CD14-positive monocyte (primary cell): ENCODE measurements around the gene FKBP7. TPM values are rescaled to one million over a fixed set of nuclear protein-coding genes. Genes with fewer than 3 reads are reported as not detected.

Source experiments
- DNase-seq, 3 donors: peaks; one replicate each; pipeline ENCODE4 v3.0.0-alpha.2; 2011 to 2022
- H2AFZ ChIP-seq: 2 replicates; pipeline ENCODE4 v1.6.0; 2012; ENCODE audit warnings: mild to moderate bottlenecking, low read depth, low read length, inconsistent platforms; ENCODE audit not compliant: insufficient read depth, poor library complexity, severe bottlenecking
- H3K27ac ChIP-seq, 2 donors: 1 replicate in 1 of 2; 2 replicates in 1 of 2; pipeline ENCODE4 v1.5.1; 2012 to 2013; ENCODE audit warnings: low read length in 2 of 2, control low read depth in 1 of 2, inconsistent platforms in 1 of 2, low read depth in 1 of 2, mild to moderate bottlenecking in 1 of 2
- H3K27me3 ChIP-seq, 2 donors: one replicate each; pipeline versions ENCODE4 v1.6.0 to v1.6.1; 2011 to 2013; ENCODE audit warnings: low read length in 2 of 2; ENCODE audit not compliant: control insufficient read depth in 2 of 2, insufficient read depth in 2 of 2
- H3K36me3 ChIP-seq, 2 donors: replicated peaks in 1 of 2; 1 replicate in 1 of 2; 2 replicates in 1 of 2; pipeline versions ENCODE4 v1.5.1 to v1.6.1; 2012 to 2013; ENCODE audit warnings: low read length in 2 of 2, control low read depth in 1 of 2, inconsistent platforms in 1 of 2, mild to moderate bottlenecking in 1 of 2; ENCODE audit not compliant: insufficient read depth in 2 of 2, control insufficient read depth in 1 of 2
- H3K4me1 ChIP-seq, 2 donors: 1 replicate in 1 of 2; 2 replicates in 1 of 2; pipeline versions ENCODE4 v1.5.1 to v1.6.1; 2012 to 2013; ENCODE audit warnings: low read length in 2 of 2, control low read depth in 1 of 2, inconsistent platforms in 1 of 2, mild to moderate bottlenecking in 1 of 2, moderate library complexity in 1 of 2; ENCODE audit not compliant: insufficient read depth in 2 of 2, control insufficient read depth in 1 of 2
- H3K4me2 ChIP-seq: replicated peaks from 2 replicates; pipeline ENCODE3; 2012; ENCODE audit warnings: low read length, moderate library complexity, mild to moderate bottlenecking; ENCODE audit not compliant: poor library complexity, severe bottlenecking; ENCODE audit errors: extremely low read depth
- H3K4me3 ChIP-seq, 3 experiments: fragments of 200-600 bp in 1 of 3; sonication (generic) in 1 of 3; replicated peaks in 1 of 3; 1 replicate in 2 of 3; 2 replicates in 1 of 3; pipeline ENCODE4 v1.5.1; 2011 to 2013; ENCODE audit warnings: low read length in 3 of 3, mild to moderate bottlenecking in 3 of 3, control low read depth in 2 of 3, low read depth in 2 of 3, inconsistent platforms in 1 of 3, moderate library complexity in 1 of 3
- H3K79me2 ChIP-seq: 2 replicates; pipeline ENCODE4 v1.6.0; 2012; ENCODE audit warnings: mild to moderate bottlenecking, control low read depth, inconsistent platforms, low read length, moderate library complexity; ENCODE audit not compliant: insufficient read depth
- H3K9ac ChIP-seq: 2 replicates; pipeline ENCODE4 v1.6.0; 2017; ENCODE audit warnings: low read length, mild to moderate bottlenecking; ENCODE audit not compliant: insufficient read depth, poor library complexity, severe bottlenecking
- H3K9me3 ChIP-seq, 2 donors: replicated peaks in 1 of 2; 1 replicate in 1 of 2; 2 replicates in 1 of 2; pipeline versions ENCODE4 v1.5.1 to v1.6.1; 2012 to 2013; ENCODE audit warnings: low read length in 2 of 2, control low read depth in 1 of 2; ENCODE audit not compliant: control insufficient read depth in 1 of 2, insufficient read depth in 1 of 2
- H4K20me1 ChIP-seq: 2 replicates; pipeline ENCODE4 v1.6.0; 2012; ENCODE audit warnings: mild to moderate bottlenecking, low read length, control low read depth, moderate library complexity; ENCODE audit not compliant: insufficient read depth
- H3K27ac Mint-ChIP-seq, 7 donors: one replicate each; pipeline ENCODE4 v1.8.0; 2020; ENCODE audit warnings: mild to moderate bottlenecking in 7 of 7, mixed read lengths in 7 of 7, moderate library complexity in 6 of 7, inconsistent platforms in 2 of 7
- H3K27me3 Mint-ChIP-seq, 3 donors: one replicate each; pipeline ENCODE4 v1.8.0; 2021 to 2022; ENCODE audit warnings: low read depth in 3 of 3, mild to moderate bottlenecking in 3 of 3, mixed read lengths in 3 of 3, moderate library complexity in 3 of 3, inconsistent platforms in 1 of 3
- H3K36me3 Mint-ChIP-seq, 2 donors: one replicate each; pipeline ENCODE4 v1.8.0; 2020; ENCODE audit warnings: mixed read lengths in 2 of 2, inconsistent platforms in 1 of 2, mild to moderate bottlenecking in 1 of 2
- H3K4me1 Mint-ChIP-seq: one replicate; pipeline ENCODE4 v1.8.0; 2020; ENCODE audit warnings: mild to moderate bottlenecking, mixed read lengths
- H3K4me3 Mint-ChIP-seq, 2 donors: one replicate each; pipeline ENCODE4 v1.8.0; 2020; ENCODE audit warnings: mild to moderate bottlenecking in 2 of 2, mixed read lengths in 2 of 2, moderate library complexity in 1 of 2
- H3K9me3 Mint-ChIP-seq, 7 donors: one replicate each; pipeline ENCODE4 v1.8.0; 2020 to 2022; ENCODE audit warnings: mixed read lengths in 7 of 7, mild to moderate bottlenecking in 6 of 7, moderate library complexity in 6 of 7, inconsistent platforms in 2 of 7
- WGBS: methylation state at CpG from one replicate; pipeline ENCODE4 v1.1.5; 2013; ENCODE audit warnings: missing lambda C conversion rate; ENCODE audit not compliant: insufficient coverage; 5-methylcytosine and 5-hydroxymethylcytosine counted together
- intact Hi-C, 2 donors: fragments of 100-400 bp; cut with micrococcal nuclease; formaldehyde crosslinking; loops; one replicate each; pipeline versions ENCODE4 v1.15.0 to v1.15.1; 2023
- polyA plus RNA-seq, 3 donors: library from polyadenylated mRNA; depleted of rRNA in 1 of 3; unstranded in 2 of 3; stranded (reverse) in 1 of 3; fragments of 300-500 nt in 2 of 3; fragments of >200 nt in 1 of 3; fragmentation: Illumina TruSeq in 2 of 3; gene quantifications; 1 replicate in 2 of 3; 2 replicates in 1 of 3; pipeline ENCODE4 v1.2.3, GENCODE V29; 2012 to 2021
- TF ChIP-seq, protein P1 (sequence below): fragments of 200-600 bp; IDR thresholded peaks from one replicate; pipeline ENCODE4 v1.8.0; 2022; ENCODE audit warnings: antibody characterized with exemption, mild to moderate bottlenecking

FKBP7 gene
- polyA plus RNA-seq, 3 donors, result 0.25 to 1.6 (median 0.57) TPM

DNA sequence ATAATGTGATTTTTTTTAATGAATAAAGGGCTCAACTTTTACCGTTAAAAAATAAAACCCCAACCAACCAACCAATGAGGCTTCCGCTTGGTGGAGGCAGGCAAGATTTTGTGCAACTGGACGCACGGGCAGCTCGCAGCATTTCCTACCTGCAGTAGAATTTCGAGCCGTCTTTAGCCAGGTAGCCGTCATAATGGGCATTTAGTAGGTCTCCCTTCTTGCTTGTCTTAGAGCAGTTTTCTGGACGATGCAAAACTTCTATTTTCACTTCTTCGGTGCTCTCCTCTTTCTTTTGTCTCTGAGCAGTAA is 316 bp downstream of the FKBP7 start:
- no peak for DNase-seq
- Mint-ChIP-seq H3K36me3 (peaks cover 0 to 3% of the 10 kb centered on the region in 2 donors), H3K4me3 (peak overlapping the region; percentile 95 to 98), H3K4me1 (peaks cover 34% of the 10 kb centered on the region), H3K27me3 (no peaks in the 10 kb centered on the region), H3K9me3 (no peaks in the 10 kb centered on the region), H3K27ac (peak overlapping the region; percentile 97 to 100 (median 99))
- peaks cover 29% of the 10 kb centered on the region for H3K79me2 ChIP-seq
- intact Hi-C loops, result no loop called here
- TF ChIP-seq, protein P1, sequence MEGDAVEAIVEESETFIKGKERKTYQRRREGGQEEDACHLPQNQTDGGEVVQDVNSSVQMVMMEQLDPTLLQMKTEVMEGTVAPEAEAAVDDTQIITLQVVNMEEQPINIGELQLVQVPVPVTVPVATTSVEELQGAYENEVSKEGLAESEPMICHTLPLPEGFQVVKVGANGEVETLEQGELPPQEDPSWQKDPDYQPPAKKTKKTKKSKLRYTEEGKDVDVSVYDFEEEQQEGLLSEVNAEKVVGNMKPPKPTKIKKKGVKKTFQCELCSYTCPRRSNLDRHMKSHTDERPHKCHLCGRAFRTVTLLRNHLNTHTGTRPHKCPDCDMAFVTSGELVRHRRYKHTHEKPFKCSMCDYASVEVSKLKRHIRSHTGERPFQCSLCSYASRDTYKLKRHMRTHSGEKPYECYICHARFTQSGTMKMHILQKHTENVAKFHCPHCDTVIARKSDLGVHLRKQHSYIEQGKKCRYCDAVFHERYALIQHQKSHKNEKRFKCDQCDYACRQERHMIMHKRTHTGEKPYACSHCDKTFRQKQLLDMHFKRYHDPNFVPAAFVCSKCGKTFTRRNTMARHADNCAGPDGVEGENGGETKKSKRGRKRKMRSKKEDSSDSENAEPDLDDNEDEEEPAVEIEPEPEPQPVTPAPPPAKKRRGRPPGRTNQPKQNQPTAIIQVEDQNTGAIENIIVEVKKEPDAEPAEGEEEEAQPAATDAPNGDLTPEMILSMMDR, result no peak
- H3K4me2 ChIP-seq, result peak overlapping the region; percentile 97
- peak overlapping the region; percentile 96 for H2AFZ ChIP-seq
- H3K9me3 ChIP-seq, result no peaks in the 10 kb centered on the region
- H3K36me3 ChIP-seq, result no peaks in the 10 kb centered on the region
- H3K4me1 ChIP-seq, result peaks cover 33 to 39% of the 10 kb centered on the region in 2 donors
- H3K9ac ChIP-seq, result peak overlapping the region; percentile 91
- H3K27me3 ChIP-seq, result no peaks in the 10 kb centered on the region
- no peaks in the 10 kb centered on the region for H4K20me1 ChIP-seq
- 0% methylated on average over 1 of the region's 10 CpGs for WGBS
- H3K4me3 ChIP-seq, result peak overlapping the region; percentile 80 to 98 (median 92)
- peak overlapping the region; percentile 90 to 99 for H3K27ac ChIP-seq

GRCh38 chr2:178477443-178478129 is 814 bp downstream of the FKBP7 start:
- peak overlapping the region in 5 of 7 donors; percentile 26 to 99 (median 98) for H3K27ac Mint-ChIP-seq
- DNase-seq, result no peak
- no peaks in the 10 kb centered on the region for H3K9me3 ChIP-seq
- H3K27ac ChIP-seq, result peak overlapping the region; percentile 90 to 99
- H3K36me3 Mint-ChIP-seq, result peaks cover 0 to 3% of the 10 kb centered on the region in 2 donors
- H3K9ac ChIP-seq, result peak overlapping the region; percentile 91
- peak overlapping the region; percentile 80 to 98 (median 92) for H3K4me3 ChIP-seq
- peaks cover 29% of the 10 kb centered on the region for H3K4me1 Mint-ChIP-seq
- no peaks in the 10 kb centered on the region for H3K36me3 ChIP-seq
- H3K4me1 ChIP-seq, result peaks cover 33 to 39% of the 10 kb centered on the region in 2 donors
- H3K27me3 ChIP-seq, result no peaks in the 10 kb centered on the region
- peak overlapping the region; percentile 96 for H2AFZ ChIP-seq
- no peaks in the 10 kb centered on the region for H3K9me3 Mint-ChIP-seq
- H3K27me3 Mint-ChIP-seq, result no peaks in the 10 kb centered on the region
- peak overlapping the region; percentile 95 to 98 for H3K4me3 Mint-ChIP-seq
- WGBS, result no CpG with 5 or more reads among the region's 3 CpGs
- H3K79me2 ChIP-seq, result peaks cover 24% of the 10 kb centered on the region
- TF ChIP-seq, protein P1, result no peak
- intact Hi-C loops, result no loop called here
- no peaks in the 10 kb centered on the region for H4K20me1 ChIP-seq
- H3K4me2 ChIP-seq, result peak overlapping the region; percentile 97
